ENCODE measurements around the gene GABRD.

The GABRD gene

GRCh38 chr1:1994536-1994935 is 24.6 kb upstream of the GABRD start:
- Histone ChIP-seq H3K27me3 (ENCODE audit: low read depth, low read length) (no peaks in the 10 kb centered on the region; the same call in 1 of the 2 replicates), H4K20me1 (ENCODE audit: insufficient read depth, low read length) (no peaks in the 10 kb centered on the region), H3K9me3 (ENCODE audit: insufficient read depth, low read length) (no peaks in the 10 kb centered on the region), H3K4me3 (ENCODE audit: low read length) (no peak overlapping the region), H2AFZ (ENCODE audit: low read depth, low read length) (no peak overlapping the region), H3K4me1 (ENCODE audit: low read length) (no peaks in the 10 kb centered on the region), H3K4me2 (ENCODE audit: low read length) (no peak overlapping the region), H3K79me2 (ENCODE audit: low read length) (no peaks in the 10 kb centered on the region), H3K9ac (ENCODE audit: low read length) (no peak overlapping the region), H3K36me3 (replicated peaks; ENCODE audit: low read depth, low read length) (no peaks in the 10 kb centered on the region), H3K27ac (ENCODE audit: low read length) (no peak overlapping the region)
- TF ChIP-seq EZH2phosphoT487 (IDR thresholded peaks at IDR 0.05; ENCODE audit: low read depth) (no peak), CTCF (IDR thresholded peaks at IDR 0.05; ENCODE audit: low read depth, low read length) (no peak)

GRCh38 chr1:1996207-1996651 is 22.9 kb upstream of the GABRD start:
- TF ChIP-seq EZH2phosphoT487 (IDR thresholded peaks at IDR 0.05; ENCODE audit: low read depth) (no peak), CTCF (IDR thresholded peaks at IDR 0.05; ENCODE audit: low read depth, low read length) (no peak)
- Histone ChIP-seq H3K27me3 (ENCODE audit: low read depth, low read length) (no peaks in the 10 kb centered on the region), H3K4me2 (ENCODE audit: low read length) (no peak overlapping the region), H3K4me1 (ENCODE audit: low read length) (no peaks in the 10 kb centered on the region), H4K20me1 (ENCODE audit: insufficient read depth, low read length) (no peaks in the 10 kb centered on the region), H3K9ac (ENCODE audit: low read length) (no peak overlapping the region), H3K36me3 (replicated peaks; ENCODE audit: low read depth, low read length) (no peaks in the 10 kb centered on the region), H3K79me2 (ENCODE audit: low read length) (no peaks in the 10 kb centered on the region), H3K9me3 (ENCODE audit: insufficient read depth, low read length) (no peaks in the 10 kb centered on the region), H3K4me3 (ENCODE audit: low read length) (no peak overlapping the region), H3K27ac (ENCODE audit: low read length) (no peak overlapping the region), H2AFZ (ENCODE audit: low read depth, low read length) (no peak overlapping the region)

- Histone ChIP-seq H3K27ac (ENCODE audit: low read length) (no peak overlapping the region), H2AFZ (ENCODE audit: low read depth, low read length) (no peak overlapping the region), H3K79me2 (ENCODE audit: low read length) (no peaks in the 10 kb centered on the region), H3K4me3 (ENCODE audit: low read length) (no peak overlapping the region), H3K9me3 (ENCODE audit: insufficient read depth, low read length) (no peaks in the 10 kb centered on the region), H3K4me1 (ENCODE audit: low read length) (no peaks in the 10 kb centered on the region), H3K36me3 (replicated peaks; ENCODE audit: low read depth, low read length) (no peaks in the 10 kb centered on the region), H4K20me1 (ENCODE audit: insufficient read depth, low read length) (no peaks in the 10 kb centered on the region), H3K9ac (ENCODE audit: low read length) (no peak overlapping the region), H3K27me3 (ENCODE audit: low read depth, low read length) (no peaks in the 10 kb centered on the region), H3K4me2 (ENCODE audit: low read length) (no peak overlapping the region)
- TF ChIP-seq CTCF (IDR thresholded peaks at IDR 0.05; ENCODE audit: low read depth, low read length) (no peak), EZH2phosphoT487 (IDR thresholded peaks at IDR 0.05; ENCODE audit: low read depth) (no peak)
These were observed 21.6 kb upstream of the GABRD start for GRCh38 chr1:1997576-1997975.

GRCh38 chr1:2000432-2000831 is 18.7 kb upstream of the GABRD start:
- Histone ChIP-seq H3K79me2 (ENCODE audit: low read length) (no peaks in the 10 kb centered on the region), H3K4me1 (ENCODE audit: low read length) (no peaks in the 10 kb centered on the region), H4K20me1 (ENCODE audit: insufficient read depth, low read length) (no peaks in the 10 kb centered on the region), H3K36me3 (replicated peaks; ENCODE audit: low read depth, low read length) (no peaks in the 10 kb centered on the region), H3K27ac (ENCODE audit: low read length) (no peak overlapping the region), H3K27me3 (ENCODE audit: low read depth, low read length) (no peaks in the 10 kb centered on the region), H3K9me3 (ENCODE audit: insufficient read depth, low read length) (no peaks in the 10 kb centered on the region), H2AFZ (ENCODE audit: low read depth, low read length) (no peak overlapping the region), H3K4me2 (ENCODE audit: low read length) (no peak overlapping the region), H3K4me3 (ENCODE audit: low read length) (no peak overlapping the region), H3K9ac (ENCODE audit: low read length) (no peak overlapping the region)
- TF ChIP-seq CTCF (IDR thresholded peaks at IDR 0.05; ENCODE audit: low read depth, low read length), result no peak
- no peak for TF ChIP-seq EZH2phosphoT487 (IDR thresholded peaks at IDR 0.05; ENCODE audit: low read depth)
